Measurements from ENCODE around the gene ITGA2B. TPM values are rescaled to one million over a fixed set of nuclear protein-coding genes. Genes with fewer than 3 reads are reported as not detected.

The ITGA2B gene
- total RNA-seq, 1 donor from 2014 or later = 4.3 TPM

DNA sequence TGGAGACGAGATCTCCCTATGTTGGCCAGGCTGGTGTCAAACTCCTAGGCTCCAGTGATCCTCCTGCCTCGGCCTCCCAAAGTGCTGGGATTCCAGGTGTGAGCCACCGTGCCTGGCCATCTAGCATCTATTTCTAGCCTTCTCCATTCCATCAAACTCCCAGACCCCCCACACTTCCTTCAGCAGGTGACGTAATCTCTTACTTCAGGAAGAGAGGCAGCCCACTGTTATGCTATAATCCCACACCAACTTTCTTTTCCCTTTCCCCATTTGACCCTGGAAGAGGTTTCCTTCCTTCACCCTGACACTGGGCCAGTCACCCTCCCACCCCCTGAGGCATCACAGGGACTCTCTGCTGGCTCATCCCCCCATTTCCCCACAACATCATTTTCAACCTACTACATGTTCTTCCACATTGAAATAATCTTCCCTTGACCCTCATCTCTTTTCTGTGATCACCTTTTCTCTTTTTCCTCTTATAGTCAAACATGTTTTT lies 7.6 kb downstream of the ITGA2B start:
- Mint-ChIP-seq H3K36me3 (ENCODE audit: low read depth, unreplicated experiment) (no peaks in the 10 kb centered on the region), H3K27me3 (ENCODE audit: unreplicated experiment) (peaks cover 14% of the 10 kb centered on the region), H3K4me1 (ENCODE audit: unreplicated experiment) (peaks cover 15% of the 10 kb centered on the region), H3K4me3 (ENCODE audit: unreplicated experiment) (no peak overlapping the region), H3K9me3 (ENCODE audit: unreplicated experiment) (no peaks in the 10 kb centered on the region), H3K27ac (ENCODE audit: unreplicated experiment) (no peak overlapping the region)
- DNase-seq (ENCODE audit: low spot score) = no peak
- TF ChIP-seq, protein P1, sequence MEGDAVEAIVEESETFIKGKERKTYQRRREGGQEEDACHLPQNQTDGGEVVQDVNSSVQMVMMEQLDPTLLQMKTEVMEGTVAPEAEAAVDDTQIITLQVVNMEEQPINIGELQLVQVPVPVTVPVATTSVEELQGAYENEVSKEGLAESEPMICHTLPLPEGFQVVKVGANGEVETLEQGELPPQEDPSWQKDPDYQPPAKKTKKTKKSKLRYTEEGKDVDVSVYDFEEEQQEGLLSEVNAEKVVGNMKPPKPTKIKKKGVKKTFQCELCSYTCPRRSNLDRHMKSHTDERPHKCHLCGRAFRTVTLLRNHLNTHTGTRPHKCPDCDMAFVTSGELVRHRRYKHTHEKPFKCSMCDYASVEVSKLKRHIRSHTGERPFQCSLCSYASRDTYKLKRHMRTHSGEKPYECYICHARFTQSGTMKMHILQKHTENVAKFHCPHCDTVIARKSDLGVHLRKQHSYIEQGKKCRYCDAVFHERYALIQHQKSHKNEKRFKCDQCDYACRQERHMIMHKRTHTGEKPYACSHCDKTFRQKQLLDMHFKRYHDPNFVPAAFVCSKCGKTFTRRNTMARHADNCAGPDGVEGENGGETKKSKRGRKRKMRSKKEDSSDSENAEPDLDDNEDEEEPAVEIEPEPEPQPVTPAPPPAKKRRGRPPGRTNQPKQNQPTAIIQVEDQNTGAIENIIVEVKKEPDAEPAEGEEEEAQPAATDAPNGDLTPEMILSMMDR (IDR thresholded peaks at IDR 0.05; ENCODE audit: unreplicated experiment) = no peak

DNA sequence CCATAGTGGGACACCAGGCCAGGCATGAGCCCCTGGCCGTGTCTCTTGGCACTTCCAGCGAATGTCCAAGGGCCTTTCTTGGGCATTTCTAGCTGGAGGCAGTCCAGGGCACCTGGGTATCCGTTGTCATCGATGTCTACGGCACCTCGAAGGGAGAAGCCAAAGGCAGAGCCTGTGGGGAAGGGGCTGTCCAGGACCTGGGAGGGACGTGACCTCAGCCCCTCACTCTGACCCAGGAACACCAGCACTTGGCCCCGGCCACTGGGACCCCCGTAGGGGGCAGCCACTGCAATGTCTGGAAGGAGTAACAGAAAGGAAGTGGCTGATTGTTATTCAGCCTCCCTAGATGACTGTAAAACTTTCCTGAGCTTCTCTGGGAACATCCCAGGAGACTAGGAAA lies 8.7 kb downstream of the ITGA2B start:
- H3K27me3 Mint-ChIP-seq (ENCODE audit: unreplicated experiment) = peaks cover 15% of the 10 kb centered on the region
- no peaks in the 10 kb centered on the region for H3K36me3 Mint-ChIP-seq (ENCODE audit: low read depth, unreplicated experiment)
- H3K9me3 Mint-ChIP-seq (ENCODE audit: unreplicated experiment) = no peaks in the 10 kb centered on the region
- TF ChIP-seq, protein P1 (IDR thresholded peaks at IDR 0.05; ENCODE audit: unreplicated experiment) = no peak
- no peak for DNase-seq (ENCODE audit: low spot score)
- H3K4me1 Mint-ChIP-seq (ENCODE audit: unreplicated experiment) = peaks cover 9% of the 10 kb centered on the region
- H3K4me3 Mint-ChIP-seq (ENCODE audit: unreplicated experiment) = no peak overlapping the region
- no peak overlapping the region for H3K27ac Mint-ChIP-seq (ENCODE audit: unreplicated experiment)

DNA sequence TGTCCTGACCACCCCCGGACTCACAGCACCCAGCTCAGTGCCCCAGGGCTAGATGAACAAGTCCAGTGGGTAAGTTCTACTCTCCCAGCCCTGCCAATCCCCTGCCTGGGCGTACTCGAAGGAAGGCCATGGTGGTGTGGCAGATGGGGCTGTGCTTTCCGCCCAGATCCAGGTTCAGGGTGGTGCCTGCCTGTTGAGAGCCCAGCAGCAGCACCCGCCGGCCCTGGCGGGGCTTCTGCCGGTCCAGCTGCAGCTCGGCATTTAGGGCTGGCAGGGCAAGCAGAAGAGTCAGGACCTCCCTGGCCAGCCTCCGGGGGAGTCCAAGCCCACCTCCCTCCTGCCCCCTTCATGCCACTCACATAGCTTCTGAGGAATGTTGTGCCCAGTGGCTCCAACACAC lies 9.6 kb downstream of the ITGA2B start:
- TF ChIP-seq, protein P1 (IDR thresholded peaks at IDR 0.05; ENCODE audit: unreplicated experiment) = no peak
- Mint-ChIP-seq H3K4me3 (ENCODE audit: unreplicated experiment) (no peak overlapping the region), H3K36me3 (ENCODE audit: low read depth, unreplicated experiment) (no peaks in the 10 kb centered on the region), H3K27ac (ENCODE audit: unreplicated experiment) (no peak overlapping the region), H3K9me3 (ENCODE audit: unreplicated experiment) (no peaks in the 10 kb centered on the region), H3K27me3 (ENCODE audit: unreplicated experiment) (peaks cover 15% of the 10 kb centered on the region), H3K4me1 (ENCODE audit: unreplicated experiment) (peaks cover 9% of the 10 kb centered on the region)
- no peak for DNase-seq (ENCODE audit: low spot score)

DNA sequence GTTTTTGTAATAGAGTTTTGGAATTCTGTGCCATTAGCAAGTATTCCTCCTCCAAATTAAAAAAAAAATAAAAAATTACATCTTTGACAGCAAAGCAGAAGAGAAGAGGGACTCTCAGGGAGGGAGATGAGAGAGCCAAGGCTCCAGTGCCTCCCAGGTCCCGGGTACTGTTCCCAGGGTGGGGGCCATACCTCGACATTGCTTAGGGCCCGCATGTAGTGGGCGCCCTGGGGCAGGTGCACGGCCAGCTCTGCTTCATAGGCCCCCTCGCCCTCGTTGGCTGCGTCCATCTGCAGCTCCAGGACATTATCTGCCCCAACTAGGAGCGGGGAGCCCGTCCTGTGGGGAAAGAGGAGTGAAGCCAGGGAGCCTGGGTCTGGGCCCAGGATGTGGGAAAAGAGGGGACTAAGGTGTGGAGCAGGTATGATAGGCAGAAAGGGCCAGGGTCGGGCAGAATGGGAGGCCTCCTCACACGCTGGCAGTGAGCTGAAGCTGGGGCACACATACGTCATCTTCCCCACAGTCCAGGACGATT lies 11.2 kb downstream of the ITGA2B start:
- no peak for DNase-seq (ENCODE audit: low spot score)
- H3K36me3 Mint-ChIP-seq (ENCODE audit: low read depth, unreplicated experiment) = no peaks in the 10 kb centered on the region
- peaks cover 15% of the 10 kb centered on the region for H3K27me3 Mint-ChIP-seq (ENCODE audit: unreplicated experiment)
- no peak overlapping the region for H3K27ac Mint-ChIP-seq (ENCODE audit: unreplicated experiment)
- no peak overlapping the region for H3K4me3 Mint-ChIP-seq (ENCODE audit: unreplicated experiment)
- TF ChIP-seq, protein P1 (IDR thresholded peaks at IDR 0.05; ENCODE audit: unreplicated experiment) = no peak
- peaks cover 6% of the 10 kb centered on the region for H3K4me1 Mint-ChIP-seq (ENCODE audit: unreplicated experiment)
- H3K9me3 Mint-ChIP-seq (ENCODE audit: unreplicated experiment) = no peaks in the 10 kb centered on the region

DNA sequence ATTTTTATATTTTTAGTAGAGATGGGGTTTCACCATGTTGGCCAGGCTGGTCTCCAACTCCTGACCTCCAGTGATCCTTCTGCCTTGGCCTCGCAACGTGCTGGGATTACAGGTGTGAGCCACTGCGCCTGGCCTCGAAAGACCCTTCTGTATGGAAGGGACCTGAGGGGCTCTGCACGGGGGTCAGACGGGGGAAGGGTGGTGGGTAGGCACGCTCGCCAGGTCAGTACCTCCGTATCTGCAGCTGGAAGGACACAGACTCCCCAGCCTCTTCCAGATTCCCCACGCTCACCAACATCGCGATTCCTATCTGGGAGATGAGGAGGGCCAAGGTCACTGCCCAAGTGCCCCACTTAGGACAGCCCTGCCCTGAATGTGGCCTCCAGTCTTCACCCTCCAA lies 12.7 kb downstream of the ITGA2B start:
- H3K4me3 Mint-ChIP-seq (ENCODE audit: unreplicated experiment) = no peak overlapping the region
- peaks cover 1% of the 10 kb centered on the region for H3K4me1 Mint-ChIP-seq (ENCODE audit: unreplicated experiment)
- H3K9me3 Mint-ChIP-seq (ENCODE audit: unreplicated experiment) = no peaks in the 10 kb centered on the region
- H3K27ac Mint-ChIP-seq (ENCODE audit: unreplicated experiment) = no peak overlapping the region
- H3K36me3 Mint-ChIP-seq (ENCODE audit: low read depth, unreplicated experiment) = no peaks in the 10 kb centered on the region
- TF ChIP-seq, protein P1 (IDR thresholded peaks at IDR 0.05; ENCODE audit: unreplicated experiment) = no peak
- no peak for DNase-seq (ENCODE audit: low spot score)
- H3K27me3 Mint-ChIP-seq (ENCODE audit: unreplicated experiment) = peaks cover 12% of the 10 kb centered on the region

Data from endothelial cell (in vitro differentiated cells).